GM18909 (cell line): ENCODE measurements around the gene HOXC4.
"Not testable (repeated sequence)": the region's sequence is repeated elsewhere in the genome, so short reads cannot be mapped to it uniquely, and the experiment has no call there.

ENCODE experiments used
- ATAC-seq: cut with Tn5 transposase; IDR thresholded peaks from one replicate; pipeline ENCODE4 v1.9.1; 2021; ENCODE audit warnings: mild to moderate bottlenecking; ENCODE audit not compliant: unreplicated experiment, poor library complexity

Gene HOXC4

DNA sequence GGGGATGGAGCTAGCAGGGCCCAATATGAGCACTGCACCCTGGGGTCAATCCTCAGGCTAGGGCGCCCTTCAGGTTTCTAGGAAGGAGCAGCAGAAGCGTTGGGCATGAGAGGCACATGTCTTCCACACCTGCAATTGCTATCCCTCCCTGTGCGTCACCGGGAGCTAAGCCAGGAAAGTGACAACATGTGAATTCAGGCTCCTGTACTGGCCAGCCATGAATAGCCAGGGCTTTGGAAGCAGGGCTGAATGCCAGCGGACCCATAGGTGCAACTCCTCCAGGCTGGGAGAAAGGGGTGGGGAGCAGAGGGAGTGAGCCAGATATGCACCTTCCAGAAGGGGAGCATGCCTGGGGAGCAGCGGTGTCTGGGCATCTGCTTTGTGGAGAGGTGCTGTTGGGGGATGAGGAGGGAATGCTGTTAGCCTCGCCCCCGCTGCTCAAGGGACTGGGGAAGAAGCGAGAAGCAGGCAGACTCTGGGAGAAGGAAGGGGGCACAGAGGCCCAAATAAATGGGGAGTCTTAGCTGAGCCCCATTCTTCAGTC, 14.7 kb upstream of the HOXC4 start:
- no peak for ATAC-seq

DNA sequence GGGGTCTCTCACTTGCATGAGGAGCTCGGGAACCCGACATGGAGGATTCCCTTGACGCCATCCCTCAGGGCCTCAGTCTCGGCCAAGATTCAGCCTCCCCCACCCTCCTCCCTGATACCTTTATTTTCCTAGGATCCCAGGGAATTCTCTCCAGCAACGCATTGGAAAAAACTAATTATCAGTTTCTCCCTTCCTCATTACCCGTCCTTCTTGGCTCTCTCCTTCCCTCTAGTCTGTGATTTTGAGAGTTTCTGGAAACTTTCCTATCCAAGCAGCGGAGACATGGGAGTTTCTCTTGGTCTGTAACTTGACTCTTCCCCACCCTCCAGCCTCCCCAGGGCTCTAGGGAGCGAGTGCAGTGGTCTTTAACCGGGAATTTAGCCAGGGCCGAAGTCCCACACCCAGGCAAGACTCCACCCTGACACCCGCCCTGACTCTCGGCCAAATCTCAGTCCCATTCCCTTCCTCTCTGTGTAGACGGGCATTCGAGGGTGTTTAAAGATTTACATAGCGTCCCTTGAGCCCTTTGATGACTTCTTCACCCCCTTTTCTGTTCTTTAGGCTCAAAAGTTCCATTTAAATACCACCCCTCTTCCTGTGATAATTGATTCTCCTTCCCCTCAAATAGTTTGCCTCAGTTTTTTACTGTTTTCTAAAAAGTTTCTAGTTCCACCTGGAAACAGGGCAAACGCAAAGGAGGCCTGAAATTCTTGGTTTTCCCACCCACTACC, 14.1 kb upstream of the HOXC4 start:
- no peak for ATAC-seq

DNA sequence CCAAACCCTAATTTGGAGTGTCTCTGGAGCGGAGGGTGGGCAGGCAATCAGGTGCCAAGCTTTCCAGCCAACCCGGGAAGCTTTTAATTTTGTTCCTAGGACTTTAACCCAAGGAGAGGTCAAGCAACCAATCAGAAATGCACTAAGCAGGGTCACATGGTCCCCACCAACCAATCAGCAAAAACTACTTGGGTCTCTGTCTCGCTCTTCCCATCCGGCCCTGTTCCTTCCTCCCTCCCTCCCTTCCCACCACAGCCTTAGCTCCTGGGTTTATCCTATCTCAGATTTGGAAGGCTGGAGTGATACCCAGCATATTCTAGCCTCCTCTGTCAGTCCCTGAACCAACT, 13.5 kb upstream of the HOXC4 start:
- ATAC-seq, result no peak

DNA sequence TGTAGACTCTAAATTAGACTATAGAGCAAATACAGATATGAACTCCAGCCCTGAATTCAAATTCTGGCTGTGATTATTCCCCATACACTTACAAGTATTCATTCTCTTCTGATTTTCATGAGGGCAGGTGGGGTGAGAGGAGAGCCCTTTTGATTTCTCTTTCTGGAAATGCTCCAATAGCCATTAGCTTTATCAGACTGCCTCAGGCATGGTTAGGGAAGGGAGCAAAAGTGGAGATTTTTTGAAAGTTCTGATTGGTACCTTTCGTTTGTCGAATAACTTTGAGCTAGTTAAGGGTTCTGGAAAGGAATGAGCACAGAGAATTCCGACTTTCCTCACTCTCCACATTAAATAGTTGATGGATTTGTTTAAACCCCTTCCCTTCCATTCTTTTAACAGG, 13.0 kb upstream of the HOXC4 start:
- ATAC-seq, result no peak

DNA sequence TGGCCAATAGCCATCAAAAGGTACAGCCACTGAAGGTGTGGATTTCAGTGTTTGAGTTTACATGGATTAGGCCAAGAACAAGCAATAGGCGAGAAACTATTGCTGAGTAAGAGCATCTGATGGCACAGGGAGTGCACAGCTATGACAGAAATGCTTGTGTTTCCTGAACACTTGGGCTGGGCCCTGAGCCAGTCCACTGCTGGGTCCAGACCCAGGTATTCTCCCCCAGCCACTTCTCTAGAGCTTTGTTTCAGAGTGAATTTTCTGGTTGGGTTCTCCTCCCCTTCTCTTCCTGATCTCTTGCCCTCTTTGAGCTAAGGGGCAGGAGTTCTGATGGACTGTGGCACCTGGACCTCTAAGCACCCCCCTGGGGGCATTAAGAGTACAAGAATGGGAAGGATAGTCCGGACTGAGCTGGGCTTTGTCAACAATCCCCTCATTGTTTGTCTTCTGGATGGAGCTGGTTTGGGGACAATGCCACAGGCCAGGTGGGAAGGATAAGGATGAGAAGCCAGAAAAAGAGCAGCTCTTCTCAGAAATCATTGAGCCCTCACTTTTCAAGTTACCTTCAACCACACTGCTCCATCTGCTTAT, 12.4 kb upstream of the HOXC4 start:
- no peak for ATAC-seq

DNA sequence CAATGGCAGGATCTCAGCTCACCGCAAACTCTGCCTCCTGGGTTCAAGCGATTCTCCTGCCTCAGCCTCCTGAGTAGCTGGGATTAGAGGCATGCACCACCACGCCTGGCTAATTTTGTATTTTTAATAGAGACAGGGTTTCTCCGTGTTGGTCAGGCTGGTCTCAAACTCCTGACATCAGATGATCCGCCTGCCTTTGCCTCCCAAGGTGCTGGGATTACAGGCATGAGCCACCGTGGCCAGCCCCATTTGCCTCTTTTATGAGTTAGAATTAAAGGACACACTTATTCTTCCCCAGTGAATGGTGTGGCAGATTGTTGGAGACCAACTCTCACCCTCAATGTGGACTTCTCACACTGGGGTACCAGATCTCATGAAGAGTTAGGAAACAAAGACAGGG, 11.6 kb upstream of the HOXC4 start:
- ATAC-seq, result not testable (repeated sequence)

DNA sequence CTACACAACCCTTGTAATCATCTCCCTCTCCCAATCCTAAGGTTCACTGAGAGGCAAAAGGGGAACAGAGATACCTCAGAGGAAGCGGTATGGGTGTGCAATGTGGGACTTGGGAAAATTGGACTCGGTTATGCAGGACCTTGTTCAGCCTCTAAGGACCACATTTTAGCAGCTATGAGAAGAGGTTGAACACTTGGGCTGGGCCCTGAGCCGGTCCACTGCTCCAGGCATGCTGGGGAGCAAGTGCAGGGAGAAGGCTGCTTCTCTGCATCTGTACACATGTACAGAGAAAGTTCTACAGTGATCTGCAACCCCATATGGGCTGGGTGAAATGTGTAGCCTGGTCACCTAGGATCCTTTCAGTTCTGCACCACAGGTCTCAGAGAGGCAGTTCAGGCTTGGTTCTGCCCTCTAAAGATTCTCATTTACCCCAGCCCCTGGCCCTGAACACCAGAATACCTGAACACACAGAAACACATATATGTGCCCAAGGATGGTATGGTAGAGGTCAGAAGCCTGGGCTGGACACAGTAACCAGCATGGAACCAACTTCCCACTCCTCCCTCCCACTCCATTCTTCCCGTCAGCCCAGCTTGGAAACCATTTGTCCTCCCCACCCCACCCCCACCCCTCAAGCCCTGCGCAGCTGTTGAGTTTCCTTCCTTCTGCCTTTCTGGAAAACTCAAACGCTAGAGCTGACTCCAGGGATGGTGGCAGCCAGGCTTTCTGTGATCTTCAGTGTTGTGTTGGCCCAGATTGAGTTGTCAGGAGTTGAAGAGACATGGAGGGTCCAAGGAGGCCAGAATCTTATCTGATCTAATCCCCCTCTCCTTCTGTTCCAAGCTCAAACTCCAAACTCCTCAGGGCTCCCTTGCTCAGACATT, 10.4 kb upstream of the HOXC4 start:
- ATAC-seq, result no peak

DNA sequence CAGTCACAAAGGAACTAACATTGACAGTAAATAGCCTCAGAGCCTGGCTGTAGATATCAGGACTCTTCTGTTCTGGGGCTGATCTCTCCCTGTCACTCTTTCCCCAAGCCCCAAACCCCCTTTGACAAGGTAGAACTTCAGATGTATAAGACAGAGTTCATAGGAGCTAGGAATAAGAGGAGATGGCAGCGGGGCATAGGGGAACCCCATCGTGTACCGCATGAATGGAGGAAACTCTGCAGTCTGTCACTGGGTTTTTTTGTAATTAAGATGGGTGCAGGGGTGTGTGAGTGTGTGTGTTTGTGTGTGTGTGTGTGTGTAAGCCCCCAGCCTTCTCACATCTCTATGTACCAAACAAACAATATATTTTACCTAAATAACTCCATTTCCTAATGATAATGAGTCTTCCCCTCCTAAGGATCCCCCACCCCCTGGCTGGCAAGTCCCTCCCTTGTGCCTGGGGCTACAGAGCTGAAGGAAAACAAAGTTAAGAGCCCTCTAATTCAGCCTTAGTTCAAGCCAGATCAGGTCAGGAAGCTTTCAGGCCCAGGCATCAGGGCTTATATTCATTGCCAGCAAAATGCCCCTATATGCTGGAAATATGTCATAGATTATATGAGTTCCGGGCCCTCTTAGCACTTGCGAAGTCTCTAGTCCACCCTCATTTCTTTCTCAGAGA, 9.1 kb upstream of the HOXC4 start:
- no peak for ATAC-seq

DNA sequence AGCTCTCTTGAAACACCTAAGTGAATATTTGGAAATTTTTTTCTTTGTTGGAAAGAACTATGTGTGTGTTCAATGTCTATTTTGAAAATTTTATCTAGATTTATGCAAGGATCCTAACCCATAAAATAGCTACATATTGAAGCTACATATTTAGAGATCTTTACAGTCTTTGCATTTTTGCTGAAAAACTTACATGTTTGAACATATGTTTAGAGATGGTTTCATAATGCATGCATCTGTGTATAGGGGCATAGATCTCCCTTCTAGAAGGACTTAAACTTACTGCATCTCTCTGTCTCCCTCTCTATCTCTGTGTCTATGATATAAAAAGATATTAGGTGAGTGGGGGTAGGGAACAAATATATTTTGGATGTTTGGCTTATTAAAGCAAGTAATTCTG, 8.2 kb upstream of the HOXC4 start:
- no peak for ATAC-seq

DNA sequence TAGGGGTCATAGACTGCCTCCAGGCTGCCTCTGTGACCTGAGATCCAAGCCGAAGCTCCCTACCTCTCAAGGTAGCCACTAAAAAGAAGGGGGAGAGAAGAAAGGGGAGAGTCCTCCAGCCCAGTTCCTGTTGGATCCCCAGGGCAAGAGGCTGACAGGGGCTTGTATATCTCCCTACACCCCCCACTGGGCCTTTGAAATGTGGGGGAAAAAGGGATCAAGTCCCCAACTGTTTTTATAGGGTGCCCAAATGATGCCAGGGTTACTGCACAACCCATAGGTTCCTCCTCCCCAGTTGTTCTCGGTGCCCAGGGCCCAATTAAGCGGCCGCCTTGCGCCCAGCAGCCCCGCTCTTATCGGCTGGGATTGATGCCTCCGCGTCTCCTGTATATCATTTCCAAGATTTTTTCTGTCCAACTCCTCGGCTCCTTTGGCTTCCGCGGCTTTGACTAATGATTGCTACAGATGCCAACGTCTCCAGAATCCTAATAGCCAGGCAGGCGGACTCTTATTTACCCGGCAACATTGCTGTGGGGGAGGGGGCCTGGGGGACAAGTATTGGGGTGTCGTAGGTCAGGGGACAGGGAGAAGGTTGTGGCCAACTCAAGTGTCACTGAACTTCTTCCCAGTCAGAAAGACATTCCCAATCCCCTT, 7.6 kb upstream of the HOXC4 start:
- no peak for ATAC-seq

DNA sequence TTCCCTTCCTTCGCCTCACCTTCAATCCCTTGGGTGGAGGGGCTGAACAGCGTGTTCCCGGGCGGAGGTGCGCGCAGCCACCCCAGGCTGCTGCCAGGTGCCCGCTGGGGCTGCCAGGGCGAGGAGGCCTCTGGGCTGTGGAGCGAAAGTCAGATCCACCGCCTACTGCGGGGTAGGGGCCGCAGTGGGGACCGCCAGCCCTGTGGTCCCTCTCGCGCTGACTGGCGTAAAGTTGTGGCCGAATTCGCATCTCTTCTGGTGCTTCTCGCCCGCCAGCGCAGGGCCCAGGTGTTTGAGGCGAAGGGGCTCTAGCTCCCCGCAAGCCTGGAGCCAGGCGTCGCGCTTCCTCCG, 6.9 kb upstream of the HOXC4 start:
- ATAC-seq, result no peak

DNA sequence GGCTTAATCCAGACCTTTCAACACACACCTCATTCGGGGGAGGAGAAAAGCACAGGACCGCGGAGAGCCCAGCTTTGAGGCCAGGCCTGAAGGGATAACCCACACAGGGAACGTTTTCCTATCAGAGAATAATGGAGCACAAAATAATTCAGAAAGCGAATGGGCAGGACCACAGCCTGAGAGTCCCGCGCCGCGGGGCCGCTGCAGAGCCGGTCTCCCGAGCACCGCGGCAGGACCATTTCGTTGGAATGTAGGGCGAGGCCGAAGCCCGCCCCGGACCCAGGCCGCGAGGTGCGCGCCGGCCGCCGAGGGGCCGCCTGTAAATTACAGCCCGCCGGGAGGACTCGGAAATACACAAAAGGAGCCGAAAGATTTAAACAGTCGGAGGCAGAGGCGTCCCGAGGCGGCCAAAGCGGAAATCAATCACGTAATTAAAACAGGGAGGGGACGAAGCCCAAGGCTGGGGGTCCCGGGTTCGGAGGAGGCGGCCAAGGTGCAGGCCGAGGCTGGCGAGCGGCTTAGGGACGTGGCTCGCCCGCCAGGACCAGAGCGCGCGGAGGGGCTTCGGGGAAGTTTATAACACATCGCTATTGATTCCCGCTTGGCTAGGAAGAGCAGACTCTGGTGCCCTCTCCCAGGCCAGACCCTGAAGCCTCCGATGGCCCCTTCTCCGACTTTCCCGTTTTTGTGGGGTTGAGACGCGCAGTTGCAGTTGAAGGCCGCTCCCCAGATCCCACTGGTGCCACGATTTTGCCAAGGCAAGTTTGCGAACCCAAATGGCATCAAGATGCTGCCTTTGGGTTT, 6.3 kb upstream of the HOXC4 start:
- no peak for ATAC-seq

DNA sequence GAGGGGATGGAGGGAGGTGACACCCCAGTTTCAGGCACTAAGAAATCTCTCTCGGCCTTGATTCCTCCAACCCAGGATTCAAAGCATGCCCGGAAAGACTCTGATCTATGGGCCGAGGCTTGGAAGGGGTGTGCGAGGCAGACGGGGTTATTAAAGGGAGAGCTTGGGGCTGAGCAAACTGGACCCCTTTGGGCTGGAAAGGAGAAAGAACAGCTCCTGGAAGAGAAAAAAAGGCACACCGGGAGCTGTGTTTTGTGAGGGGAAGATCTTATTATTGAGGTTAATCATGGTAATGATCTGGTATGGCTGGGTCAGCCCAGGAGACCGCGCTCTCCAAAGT, 5.7 kb upstream of the HOXC4 start:
- ATAC-seq, result no peak

DNA sequence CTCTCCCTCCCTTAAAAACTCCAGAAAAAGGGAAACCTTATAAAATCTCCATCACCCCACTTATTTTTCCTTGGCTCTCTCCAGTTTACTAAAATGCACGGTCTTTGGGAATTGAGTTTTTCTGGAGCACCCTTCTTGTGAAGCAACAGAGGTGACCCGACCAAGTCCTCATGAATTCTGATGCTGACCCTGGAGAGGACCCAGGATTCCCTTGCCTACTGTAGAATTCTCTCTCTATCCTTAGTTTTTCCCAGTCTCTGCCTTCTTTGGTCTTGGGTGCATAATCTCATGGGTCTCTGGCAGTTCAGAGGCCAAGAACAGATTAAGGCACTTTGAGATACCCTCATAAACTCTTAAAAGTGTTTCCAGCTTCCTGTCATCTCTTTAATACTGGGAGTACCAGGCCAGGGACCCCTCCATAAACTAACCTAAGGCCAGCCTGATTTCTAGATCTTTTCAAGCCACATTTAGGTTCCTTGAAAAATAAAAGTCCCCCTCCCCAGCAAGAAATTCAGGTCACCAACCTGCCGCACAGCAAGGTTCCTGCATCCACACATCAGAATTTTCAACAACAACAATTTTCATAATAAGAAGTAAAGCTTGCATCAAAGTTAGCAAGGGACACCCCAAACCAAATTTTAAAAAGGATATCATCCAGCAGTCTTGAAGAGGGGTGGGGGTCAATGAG, 5.1 kb upstream of the HOXC4 start:
- ATAC-seq, result no peak

DNA sequence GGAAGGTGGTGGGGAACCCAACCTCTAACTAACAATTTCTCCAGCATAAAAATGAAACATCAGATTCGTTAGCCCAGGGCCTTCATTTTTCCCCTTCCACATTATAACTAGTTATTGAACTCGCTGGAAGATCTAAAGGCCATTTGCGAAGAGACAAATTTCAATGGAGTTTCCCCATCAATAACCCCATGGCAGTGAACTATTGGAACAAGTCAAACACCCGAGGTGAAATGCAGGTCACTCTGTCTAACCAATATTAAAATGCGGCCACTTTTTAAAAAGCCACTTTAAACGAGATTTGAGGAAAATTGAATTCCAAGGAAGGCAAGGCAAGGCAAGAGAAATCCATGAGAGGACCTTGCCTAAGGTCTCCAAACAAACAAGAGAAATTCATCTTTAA, 4.5 kb upstream of the HOXC4 start:
- no peak for ATAC-seq

DNA sequence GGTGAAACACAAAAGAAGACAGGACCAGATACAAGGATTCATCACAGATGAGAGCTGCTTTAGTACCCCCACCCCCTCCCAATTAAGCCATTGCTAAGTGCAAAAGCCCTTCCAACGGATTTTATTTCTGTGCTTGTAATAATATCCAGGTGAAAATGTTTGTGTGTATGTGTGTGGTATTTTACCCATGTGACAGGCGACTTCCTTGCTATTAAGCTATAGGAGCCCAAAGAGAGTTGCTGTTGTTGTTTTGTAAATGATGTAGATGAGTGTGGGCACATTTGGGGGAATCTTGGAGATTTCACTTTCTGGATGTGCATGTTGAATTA, 3.2 kb upstream of the HOXC4 start:
- no peak for ATAC-seq

DNA sequence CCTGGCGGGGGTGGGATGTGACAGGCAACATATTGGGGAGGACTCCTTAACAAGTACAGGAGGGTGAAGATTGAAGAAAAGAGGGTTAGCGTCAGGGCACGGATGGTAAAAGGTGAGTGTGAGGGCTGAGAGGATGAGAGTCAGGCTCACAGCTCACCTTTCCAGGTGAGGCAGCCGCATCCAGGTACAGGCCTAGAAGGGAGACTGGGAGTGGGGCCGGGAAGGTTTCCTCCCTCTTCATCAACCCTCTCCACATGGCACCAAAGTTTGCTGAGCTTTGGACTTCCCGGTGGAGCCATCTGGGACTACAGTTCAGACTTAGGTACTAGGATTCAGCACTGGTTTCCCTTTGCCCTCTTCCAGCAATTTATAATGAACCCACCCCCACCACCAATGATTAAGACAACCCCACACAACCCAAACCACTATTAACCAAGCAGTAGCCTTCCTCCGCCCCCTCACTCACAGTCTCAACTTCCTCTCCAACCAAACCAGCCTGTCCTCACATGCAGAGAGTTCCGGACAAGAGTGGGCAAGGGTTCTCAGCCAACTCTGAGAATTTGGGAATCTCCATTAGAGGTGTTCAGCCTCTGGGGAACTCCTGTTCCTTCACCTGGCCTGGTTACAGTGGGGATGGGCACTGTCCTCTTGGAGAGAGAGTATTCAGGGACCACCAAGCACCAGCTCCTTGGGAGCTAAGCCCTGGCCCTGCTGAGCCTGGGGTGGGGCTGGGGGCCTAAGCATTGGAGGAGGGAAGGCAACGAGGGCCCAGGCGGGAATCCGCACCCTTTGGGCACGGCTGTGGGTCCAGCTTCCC, 2.4 kb upstream of the HOXC4 start:
- ATAC-seq, result no peak

DNA sequence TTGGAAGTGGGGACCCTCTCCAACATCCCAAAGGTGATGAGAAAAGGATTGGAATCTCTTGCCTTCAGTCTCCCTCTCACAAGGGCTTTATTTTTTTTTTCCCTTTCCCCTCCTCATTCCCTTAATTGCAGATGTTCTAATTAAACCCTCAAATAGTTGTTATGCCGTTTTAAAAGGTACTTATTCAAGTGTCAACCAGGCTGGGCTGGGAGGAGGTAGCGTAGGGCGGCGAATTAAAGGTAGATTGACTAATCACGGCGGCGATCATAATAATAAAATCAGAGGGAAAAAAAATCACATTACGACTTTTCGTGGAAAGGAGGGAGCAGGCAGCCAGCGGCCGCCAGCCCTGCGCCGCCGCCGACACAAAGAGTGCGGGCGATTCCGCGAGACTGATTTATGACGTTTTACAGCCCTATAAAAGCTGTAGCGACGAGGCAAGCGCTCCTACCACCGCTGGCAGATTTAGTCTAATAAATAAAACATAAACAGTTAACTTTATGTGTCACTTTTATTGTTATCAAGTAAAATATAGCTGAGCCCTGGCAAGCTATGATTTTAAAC, 1.7 kb upstream of the HOXC4 start:
- no peak for ATAC-seq
